NCI-H226 (cell line): ENCODE data around the gene SLC38A9.
A peak's percentile ranks its signal among the peaks of the same experiment; 100 is the strongest.
"Not testable (repeated sequence)": the region's sequence is repeated elsewhere in the genome, so short reads cannot be mapped to it uniquely, and the experiment has no call there.

Source experiments
- DNase-seq: peaks from one replicate; pipeline ENCODE4 v3.0.0-alpha.2; 2015

Gene SLC38A9

GRCh38 chr5:55608595-55609349 is 103.4 kb downstream of the SLC38A9 start:
- DNase-seq, result no peak

GRCh38 chr5:55607309-55607708 is 104.8 kb downstream of the SLC38A9 start:
- DNase-seq, result not testable (repeated sequence)

GRCh38 chr5:55604611-55605067 is 107.5 kb downstream of the SLC38A9 start:
- DNase-seq, result peak; percentile 46

- no peak for DNase-seq
Measured at GRCh38 chr5:55603922-55604321, 108.2 kb downstream of the SLC38A9 start.

GRCh38 chr5:55601628-55602027 is 110.5 kb downstream of the SLC38A9 start:
- DNase-seq, result no peak

GRCh38 chr5:55601204-55601618 is 110.9 kb downstream of the SLC38A9 start:
- no peak for DNase-seq

GRCh38 chr5:55600497-55601203 is 111.5 kb downstream of the SLC38A9 start:
- DNase-seq, result no peak

GRCh38 chr5:55600086-55600485 is 112.0 kb downstream of the SLC38A9 start:
- DNase-seq, result no peak

- DNase-seq, result no peak
Measured at GRCh38 chr5:55599148-55600050, 112.7 kb downstream of the SLC38A9 start.

GRCh38 chr5:55597014-55597981 is 114.8 kb downstream of the SLC38A9 start:
- DNase-seq, result no peak

- no peak for DNase-seq
Measured at GRCh38 chr5:55594671-55595070, 117.5 kb downstream of the SLC38A9 start.

GRCh38 chr5:55593115-55593472 is 119.0 kb downstream of the SLC38A9 start:
- DNase-seq, result no peak

GRCh38 chr5:55592388-55593114 is 119.6 kb downstream of the SLC38A9 start:
- no peak for DNase-seq

- no peak for DNase-seq
Measured at GRCh38 chr5:55591686-55592085, 120.4 kb downstream of the SLC38A9 start.

GRCh38 chr5:55585206-55585610 is 126.9 kb downstream of the SLC38A9 start:
- DNase-seq, result no peak

- DNase-seq, result no peak
Measured at GRCh38 chr5:55584398-55585205, 127.5 kb downstream of the SLC38A9 start.

GRCh38 chr5:55583578-55583977 is 128.5 kb downstream of the SLC38A9 start:
- DNase-seq, result no peak

- no peak for DNase-seq
Measured at GRCh38 chr5:55582256-55582655, 129.9 kb downstream of the SLC38A9 start.

- no peak for DNase-seq
Measured at GRCh38 chr5:55580042-55580441, 132.1 kb downstream of the SLC38A9 start.

- DNase-seq, result peak; percentile 12
Measured at GRCh38 chr5:55578771-55579170, 133.4 kb downstream of the SLC38A9 start.
